ENCODE results near the gene RBBP8NL.

RBBP8NL gene

GRCh38 chr20:62461834-62462233 lies 34.5 kb upstream of the RBBP8NL start:
- no peaks in the 10 kb centered on the region for H3K9me3 ChIP-seq (ENCODE audit: control insufficient read depth in 5 of 5, low read length in 5 of 5)
- H3K4me1 ChIP-seq (ENCODE audit: control insufficient read depth in 5 of 5, insufficient read depth in 5 of 5, low read length in 5 of 5): no peaks in the 10 kb centered on the region

GRCh38 chr20:62461157-62461556 lies 33.8 kb upstream of the RBBP8NL start:
- no peak overlapping the region for H3K4me3 ChIP-seq (ENCODE audit: low read depth in 1 of 5, low read length in 5 of 5)

More at GRCh38 chr20:62461834-62462233, 34.5 kb upstream of the RBBP8NL start:
- no peak overlapping the region for H3K27ac ChIP-seq (ENCODE audit: low read depth, low read length)
- H3K4me3 ChIP-seq (ENCODE audit: low read depth in 1 of 5, low read length in 5 of 5): no peak overlapping the region
- H3K36me3 ChIP-seq (ENCODE audit: control insufficient read depth in 5 of 5, insufficient read depth in 5 of 5, low read length in 5 of 5): no peaks in the 10 kb centered on the region
- H3K27me3 ChIP-seq (ENCODE audit: control insufficient read depth in 5 of 5, insufficient read depth in 4 of 5, low read length in 5 of 5): peaks cover 23 to 55% (median 35%) of the 10 kb centered on the region in 5 donors
- H3K9ac ChIP-seq (ENCODE audit: low read length in 5 of 5): no peak overlapping the region

GRCh38 chr20:62460678-62461077 lies 33.3 kb upstream of the RBBP8NL start:
- no peaks in the 10 kb centered on the region for H3K9me3 ChIP-seq (ENCODE audit: control insufficient read depth in 5 of 5, low read length in 5 of 5)
- no peak overlapping the region for H3K27ac ChIP-seq (ENCODE audit: low read depth, low read length)
- no peak overlapping the region for H3K9ac ChIP-seq (ENCODE audit: low read length in 5 of 5)
- no peak overlapping the region for H3K4me3 ChIP-seq (ENCODE audit: low read depth in 1 of 5, low read length in 5 of 5)
- no peaks in the 10 kb centered on the region for H3K4me1 ChIP-seq (ENCODE audit: control insufficient read depth in 5 of 5, insufficient read depth in 5 of 5, low read length in 5 of 5)
- no peaks in the 10 kb centered on the region for H3K36me3 ChIP-seq (ENCODE audit: control insufficient read depth in 5 of 5, insufficient read depth in 5 of 5, low read length in 5 of 5)
- H3K27me3 ChIP-seq (ENCODE audit: control insufficient read depth in 5 of 5, insufficient read depth in 4 of 5, low read length in 5 of 5): peaks cover 30 to 56% (median 42%) of the 10 kb centered on the region in 5 donors

More at GRCh38 chr20:62461157-62461556, 33.8 kb upstream of the RBBP8NL start:
- Histone ChIP-seq H3K27ac (ENCODE audit: low read depth, low read length) (no peak overlapping the region), H3K4me1 (ENCODE audit: control insufficient read depth in 5 of 5, insufficient read depth in 5 of 5, low read length in 5 of 5) (no peaks in the 10 kb centered on the region), H3K36me3 (ENCODE audit: control insufficient read depth in 5 of 5, insufficient read depth in 5 of 5, low read length in 5 of 5) (no peaks in the 10 kb centered on the region), H3K27me3 (ENCODE audit: control insufficient read depth in 5 of 5, insufficient read depth in 4 of 5, low read length in 5 of 5) (peaks cover 25 to 56% (median 38%) of the 10 kb centered on the region in 5 donors), H3K9me3 (ENCODE audit: control insufficient read depth in 5 of 5, low read length in 5 of 5) (no peaks in the 10 kb centered on the region), H3K9ac (ENCODE audit: low read length in 5 of 5) (no peak overlapping the region)

- H3K27me3 ChIP-seq (ENCODE audit: control insufficient read depth in 5 of 5, insufficient read depth in 4 of 5, low read length in 5 of 5): peaks cover 29 to 57% (median 40%) of the 10 kb centered on the region in 5 donors
- no peak overlapping the region for H3K9ac ChIP-seq (ENCODE audit: low read length in 5 of 5)
- H3K27ac ChIP-seq (ENCODE audit: low read depth, low read length): no peak overlapping the region
- no peaks in the 10 kb centered on the region for H3K36me3 ChIP-seq (ENCODE audit: control insufficient read depth in 5 of 5, insufficient read depth in 5 of 5, low read length in 5 of 5)
- no peak overlapping the region for H3K4me3 ChIP-seq (ENCODE audit: low read depth in 1 of 5, low read length in 5 of 5)
- H3K9me3 ChIP-seq (ENCODE audit: control insufficient read depth in 5 of 5, low read length in 5 of 5): no peaks in the 10 kb centered on the region
- H3K4me1 ChIP-seq (ENCODE audit: control insufficient read depth in 5 of 5, insufficient read depth in 5 of 5, low read length in 5 of 5): no peaks in the 10 kb centered on the region
Measured at GRCh38 chr20:62459488-62459887, 32.1 kb upstream of the RBBP8NL start.

DNA sequence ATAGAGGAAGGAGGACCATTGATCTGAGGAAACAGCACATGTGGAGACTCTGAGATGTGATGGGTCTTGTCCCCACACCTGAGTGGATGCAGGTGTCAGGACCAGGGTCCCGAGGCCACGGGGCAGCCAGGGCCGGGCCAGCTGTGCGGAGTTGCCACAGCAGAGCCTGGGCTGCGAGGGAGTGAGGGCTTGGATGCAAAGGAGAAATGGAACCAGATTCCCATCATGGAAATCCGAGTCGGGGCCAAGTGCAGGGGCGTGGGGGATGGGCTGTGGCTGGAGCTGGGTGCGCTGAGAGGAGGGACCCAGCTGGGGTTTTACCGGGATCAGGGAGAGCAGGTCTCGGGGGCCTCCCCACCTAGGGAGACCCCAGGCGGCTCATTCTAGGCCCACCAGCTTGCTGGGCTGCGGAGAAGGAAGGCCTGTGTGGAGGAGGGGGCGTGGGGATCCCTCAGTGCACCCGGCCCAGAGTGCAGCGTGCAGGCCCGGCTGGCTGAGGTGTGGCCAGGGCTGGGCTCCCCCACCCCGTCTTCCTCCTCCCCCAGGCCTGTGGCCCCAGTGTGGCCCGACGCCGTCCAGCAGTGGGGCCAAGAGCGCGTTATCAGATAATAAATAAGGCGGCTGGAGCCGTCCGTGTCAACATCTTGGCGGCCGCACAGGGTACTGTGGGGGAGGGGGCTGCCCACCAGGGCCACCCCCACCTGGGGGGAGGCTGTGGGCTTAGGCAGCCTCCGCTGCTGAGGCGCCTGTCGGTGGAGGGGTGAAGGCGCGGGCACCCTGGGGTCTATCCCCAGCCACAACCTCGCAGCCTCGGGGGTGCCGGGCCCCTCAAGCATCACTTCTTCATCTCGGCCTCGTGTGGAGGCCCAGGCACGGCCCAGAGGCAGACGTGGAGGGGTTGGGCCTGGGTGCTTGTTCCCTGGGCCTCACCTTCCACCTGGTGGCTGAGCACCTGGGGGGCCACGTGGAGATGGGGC lies 31.2 kb upstream of the RBBP8NL start:
- no peaks in the 10 kb centered on the region for H3K36me3 ChIP-seq (ENCODE audit: control insufficient read depth in 5 of 5, insufficient read depth in 5 of 5, low read length in 5 of 5)
- no peak overlapping the region for H3K4me3 ChIP-seq (ENCODE audit: low read depth in 1 of 5, low read length in 5 of 5)
- H3K27me3 ChIP-seq (ENCODE audit: control insufficient read depth in 5 of 5, insufficient read depth in 4 of 5, low read length in 5 of 5): peaks cover 29 to 61% (median 46%) of the 10 kb centered on the region in 5 donors
- no peaks in the 10 kb centered on the region for H3K4me1 ChIP-seq (ENCODE audit: control insufficient read depth in 5 of 5, insufficient read depth in 5 of 5, low read length in 5 of 5)
- no peak overlapping the region for H3K9ac ChIP-seq (ENCODE audit: low read length in 5 of 5)
- no peaks in the 10 kb centered on the region for H3K9me3 ChIP-seq (ENCODE audit: control insufficient read depth in 5 of 5, low read length in 5 of 5)
- H3K27ac ChIP-seq (ENCODE audit: low read depth, low read length): no peak overlapping the region

- Histone ChIP-seq H3K36me3 (ENCODE audit: control insufficient read depth in 5 of 5, insufficient read depth in 5 of 5, low read length in 5 of 5) (no peaks in the 10 kb centered on the region), H3K4me1 (ENCODE audit: control insufficient read depth in 5 of 5, insufficient read depth in 5 of 5, low read length in 5 of 5) (no peaks in the 10 kb centered on the region), H3K27me3 (ENCODE audit: control insufficient read depth in 5 of 5, insufficient read depth in 4 of 5, low read length in 5 of 5) (peaks cover 32 to 65% (median 51%) of the 10 kb centered on the region in 5 donors), H3K9me3 (ENCODE audit: control insufficient read depth in 5 of 5, low read length in 5 of 5) (no peaks in the 10 kb centered on the region), H3K9ac (ENCODE audit: low read length in 5 of 5) (no peak overlapping the region), H3K27ac (ENCODE audit: low read depth, low read length) (no peak overlapping the region), H3K4me3 (ENCODE audit: low read depth in 1 of 5, low read length in 5 of 5) (no peak overlapping the region)
Measured at GRCh38 chr20:62457831-62458230, 30.5 kb upstream of the RBBP8NL start.

GRCh38 chr20:62457098-62457497 lies 29.8 kb upstream of the RBBP8NL start:
- peaks cover 32 to 70% (median 58%) of the 10 kb centered on the region in 5 donors for H3K27me3 ChIP-seq (ENCODE audit: control insufficient read depth in 5 of 5, insufficient read depth in 4 of 5, low read length in 5 of 5)

DNA sequence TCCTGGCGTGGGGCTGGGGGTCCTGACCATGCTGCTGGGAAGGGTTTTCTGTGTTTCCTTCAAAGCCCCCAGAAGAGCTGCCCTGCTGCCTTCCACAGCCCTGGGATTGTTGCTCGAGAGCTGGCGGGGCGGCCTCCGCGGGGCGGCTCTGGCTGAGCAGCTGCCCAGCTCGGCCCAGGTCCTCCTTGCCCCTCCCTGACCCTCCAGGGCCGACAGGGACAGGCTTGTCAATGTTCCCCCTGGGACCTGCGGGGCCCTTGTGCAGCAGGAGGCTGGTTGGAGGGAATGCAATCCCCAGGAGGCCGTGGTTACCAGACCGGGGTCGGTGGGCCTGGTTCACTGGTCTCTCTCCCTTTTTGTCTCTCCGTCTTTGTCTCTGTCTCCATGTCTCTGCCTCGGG lies 28.6 kb upstream of the RBBP8NL start:
- Histone ChIP-seq H3K9ac (ENCODE audit: low read length in 5 of 5) (no peak overlapping the region), H3K9me3 (ENCODE audit: control insufficient read depth in 5 of 5, low read length in 5 of 5) (no peaks in the 10 kb centered on the region), H3K4me1 (ENCODE audit: control insufficient read depth in 5 of 5, insufficient read depth in 5 of 5, low read length in 5 of 5) (no peaks in the 10 kb centered on the region), H3K4me3 (ENCODE audit: low read depth in 1 of 5, low read length in 5 of 5) (no peak overlapping the region), H3K36me3 (ENCODE audit: control insufficient read depth in 5 of 5, insufficient read depth in 5 of 5, low read length in 5 of 5) (no peaks in the 10 kb centered on the region), H3K27ac (ENCODE audit: low read depth, low read length) (no peak overlapping the region), H3K27me3 (ENCODE audit: control insufficient read depth in 5 of 5, insufficient read depth in 4 of 5, low read length in 5 of 5) (peaks cover 26 to 62% (median 52%) of the 10 kb centered on the region in 5 donors)

More at GRCh38 chr20:62457098-62457497, 29.8 kb upstream of the RBBP8NL start:
- Histone ChIP-seq H3K9me3 (ENCODE audit: control insufficient read depth in 5 of 5, low read length in 5 of 5) (no peaks in the 10 kb centered on the region), H3K27ac (ENCODE audit: low read depth, low read length) (no peak overlapping the region), H3K36me3 (ENCODE audit: control insufficient read depth in 5 of 5, insufficient read depth in 5 of 5, low read length in 5 of 5) (no peaks in the 10 kb centered on the region), H3K4me1 (ENCODE audit: control insufficient read depth in 5 of 5, insufficient read depth in 5 of 5, low read length in 5 of 5) (no peaks in the 10 kb centered on the region), H3K4me3 (ENCODE audit: low read depth in 1 of 5, low read length in 5 of 5) (no peak overlapping the region), H3K9ac (ENCODE audit: low read length in 5 of 5) (no peak overlapping the region)

- H3K36me3 ChIP-seq (ENCODE audit: control insufficient read depth in 5 of 5, insufficient read depth in 5 of 5, low read length in 5 of 5): no peaks in the 10 kb centered on the region
- H3K4me1 ChIP-seq (ENCODE audit: control insufficient read depth in 5 of 5, insufficient read depth in 5 of 5, low read length in 5 of 5): no peaks in the 10 kb centered on the region
- no peaks in the 10 kb centered on the region for H3K9me3 ChIP-seq (ENCODE audit: control insufficient read depth in 5 of 5, low read length in 5 of 5)
- no peak overlapping the region for H3K4me3 ChIP-seq (ENCODE audit: low read depth in 1 of 5, low read length in 5 of 5)
- H3K9ac ChIP-seq (ENCODE audit: low read length in 5 of 5): no peak overlapping the region
- H3K27ac ChIP-seq (ENCODE audit: low read depth, low read length): no peak overlapping the region
- peaks cover 24 to 59% (median 56%) of the 10 kb centered on the region in 5 donors for H3K27me3 ChIP-seq (ENCODE audit: control insufficient read depth in 5 of 5, insufficient read depth in 4 of 5, low read length in 5 of 5)
Measured at GRCh38 chr20:62454904-62455636, 27.7 kb upstream of the RBBP8NL start.

Data from subcutaneous abdominal adipose tissue (tissue), 5 donors.